Prostate gland (tissue), 2 donors: ENCODE measurements around the gene RUNX2.

Experiments used
- CTCF ChIP-seq, 4 experiments: fragments of 200-600 bp in 2 of 4; fragments of 450-650 bp in 2 of 4; sonication (generic) in 2 of 4; IDR thresholded peaks; 1 replicate in 3 of 4; 2 replicates in 1 of 4; pipeline ENCODE4 v1.5.1; 2016 to 2019; ENCODE audit warnings: antibody characterized with exemption in 4 of 4, mild to moderate bottlenecking in 2 of 4, moderate library complexity in 2 of 4
- POLR2A ChIP-seq: fragments of 450-650 bp; IDR thresholded peaks from one replicate; pipeline ENCODE4 v1.6.1; 2016; ENCODE audit warnings: antibody characterized with exemption, mild to moderate bottlenecking

- TF ChIP-seq CTCF (IDR thresholded peaks at IDR 0.05) (no peak), POLR2A (no peak)
These were observed 224.4 kb downstream of the RUNX2 start for GRCh38 chr6:45552536-45552935.
